Measurements from ENCODE around the gene METTL26. TPM values are rescaled to one million over a fixed set of nuclear protein-coding genes. Genes with fewer than 3 reads are reported as not detected.

METTL26 gene
- total RNA-seq = 100 to 1,000 TPM in 3 of 4 donors, 10 to 100 TPM in 1; 75.7 to 155 (median 111) TPM

DNA sequence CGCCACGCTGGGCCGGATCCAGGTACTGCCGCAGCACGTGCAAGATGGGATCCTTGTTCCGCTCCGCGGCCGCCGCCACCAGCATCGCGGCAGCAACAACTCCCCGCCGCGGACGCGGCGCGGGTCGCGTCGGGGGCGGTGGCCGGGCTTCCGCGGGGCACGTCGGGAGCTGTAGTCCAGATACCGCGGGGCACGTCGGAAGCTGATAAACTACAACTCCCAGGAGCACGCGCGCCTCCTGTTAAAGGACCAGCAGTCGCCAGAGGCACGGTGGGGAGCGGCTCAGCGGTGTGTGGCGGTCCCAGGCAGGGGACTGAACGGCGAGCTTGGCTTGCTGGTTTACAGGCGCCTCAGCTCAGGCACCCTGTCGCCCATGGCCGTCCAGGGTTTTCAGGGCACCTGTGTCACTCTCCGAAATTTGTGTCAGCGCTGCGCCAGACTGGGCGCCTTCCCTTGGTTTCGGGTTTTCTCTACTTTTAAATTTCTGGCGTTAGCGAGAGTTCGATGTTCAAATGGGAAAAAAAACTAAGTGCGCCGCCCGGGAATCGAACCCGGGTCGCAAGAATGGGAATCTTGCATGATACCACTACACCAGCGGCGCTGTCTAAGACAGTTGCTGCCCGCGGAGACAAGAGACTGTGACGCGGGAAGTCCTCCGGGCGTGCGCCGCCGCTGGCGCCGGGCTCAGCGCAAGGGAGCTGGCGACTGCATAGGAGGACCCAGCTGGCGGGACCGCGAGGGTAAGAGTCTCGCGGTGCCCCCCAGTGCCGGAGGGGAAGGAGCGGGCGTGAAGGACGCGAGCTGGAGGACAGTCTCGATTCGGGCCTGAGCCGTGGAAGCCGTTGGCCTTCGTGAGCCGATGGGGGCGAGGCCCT is at the start of gene METTL26:
Gene METTL26 (minus strand): TSS at position 100 of the 875 bp plus-strand sequence. CDS start 15 bp downstream, at position 85.
- ATAC-seq (ENCODE audit: low FRiP score) (peak; percentile 77), DNase-seq (ENCODE audit: low spot score) (peak; percentile 95)
- TF ChIP-seq, protein P1, sequence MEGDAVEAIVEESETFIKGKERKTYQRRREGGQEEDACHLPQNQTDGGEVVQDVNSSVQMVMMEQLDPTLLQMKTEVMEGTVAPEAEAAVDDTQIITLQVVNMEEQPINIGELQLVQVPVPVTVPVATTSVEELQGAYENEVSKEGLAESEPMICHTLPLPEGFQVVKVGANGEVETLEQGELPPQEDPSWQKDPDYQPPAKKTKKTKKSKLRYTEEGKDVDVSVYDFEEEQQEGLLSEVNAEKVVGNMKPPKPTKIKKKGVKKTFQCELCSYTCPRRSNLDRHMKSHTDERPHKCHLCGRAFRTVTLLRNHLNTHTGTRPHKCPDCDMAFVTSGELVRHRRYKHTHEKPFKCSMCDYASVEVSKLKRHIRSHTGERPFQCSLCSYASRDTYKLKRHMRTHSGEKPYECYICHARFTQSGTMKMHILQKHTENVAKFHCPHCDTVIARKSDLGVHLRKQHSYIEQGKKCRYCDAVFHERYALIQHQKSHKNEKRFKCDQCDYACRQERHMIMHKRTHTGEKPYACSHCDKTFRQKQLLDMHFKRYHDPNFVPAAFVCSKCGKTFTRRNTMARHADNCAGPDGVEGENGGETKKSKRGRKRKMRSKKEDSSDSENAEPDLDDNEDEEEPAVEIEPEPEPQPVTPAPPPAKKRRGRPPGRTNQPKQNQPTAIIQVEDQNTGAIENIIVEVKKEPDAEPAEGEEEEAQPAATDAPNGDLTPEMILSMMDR (IDR thresholded peaks at IDR 0.05) = no peak

DNA sequence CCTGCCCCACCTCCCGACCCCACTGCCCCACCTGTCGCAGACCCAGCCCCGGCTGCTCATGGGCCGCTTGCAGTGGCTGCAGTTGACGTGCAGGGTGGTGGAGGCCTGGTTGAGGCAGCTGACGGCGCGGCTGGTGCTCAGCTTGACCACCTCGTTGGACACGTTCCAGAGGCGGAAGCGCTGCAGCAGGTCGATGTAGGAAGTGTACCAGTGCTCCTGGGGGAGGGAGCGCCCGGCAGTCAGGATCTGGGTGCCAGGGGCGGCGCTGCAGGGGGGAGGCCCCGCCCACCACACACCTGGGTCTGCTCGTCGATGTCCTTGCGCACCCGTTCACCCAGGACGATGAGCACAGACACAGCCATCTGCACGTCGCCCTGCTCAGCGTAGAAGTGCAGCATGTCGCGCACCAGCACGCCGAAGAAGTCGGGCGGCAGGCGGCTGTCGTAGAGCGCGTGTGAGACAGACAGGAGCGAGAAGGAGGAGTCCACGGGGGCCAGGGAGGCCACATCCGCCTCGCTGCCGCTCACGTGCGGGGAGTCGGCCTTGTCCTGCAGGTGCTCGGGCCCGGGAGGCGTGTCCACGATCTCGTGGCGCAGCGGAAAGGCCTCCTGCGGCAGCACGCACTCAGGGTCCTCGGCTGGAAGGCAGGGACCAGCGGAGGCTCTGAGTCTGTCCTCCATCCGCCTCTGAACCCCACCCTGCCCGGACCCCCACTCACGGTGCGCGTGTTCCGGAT is 49.0 kb upstream of the METTL26 start:
- TF ChIP-seq, protein P1 (IDR thresholded peaks at IDR 0.05) = no peak
- ATAC-seq (ENCODE audit: low FRiP score) (no peak), DNase-seq (ENCODE audit: low spot score) (no peak)

DNA sequence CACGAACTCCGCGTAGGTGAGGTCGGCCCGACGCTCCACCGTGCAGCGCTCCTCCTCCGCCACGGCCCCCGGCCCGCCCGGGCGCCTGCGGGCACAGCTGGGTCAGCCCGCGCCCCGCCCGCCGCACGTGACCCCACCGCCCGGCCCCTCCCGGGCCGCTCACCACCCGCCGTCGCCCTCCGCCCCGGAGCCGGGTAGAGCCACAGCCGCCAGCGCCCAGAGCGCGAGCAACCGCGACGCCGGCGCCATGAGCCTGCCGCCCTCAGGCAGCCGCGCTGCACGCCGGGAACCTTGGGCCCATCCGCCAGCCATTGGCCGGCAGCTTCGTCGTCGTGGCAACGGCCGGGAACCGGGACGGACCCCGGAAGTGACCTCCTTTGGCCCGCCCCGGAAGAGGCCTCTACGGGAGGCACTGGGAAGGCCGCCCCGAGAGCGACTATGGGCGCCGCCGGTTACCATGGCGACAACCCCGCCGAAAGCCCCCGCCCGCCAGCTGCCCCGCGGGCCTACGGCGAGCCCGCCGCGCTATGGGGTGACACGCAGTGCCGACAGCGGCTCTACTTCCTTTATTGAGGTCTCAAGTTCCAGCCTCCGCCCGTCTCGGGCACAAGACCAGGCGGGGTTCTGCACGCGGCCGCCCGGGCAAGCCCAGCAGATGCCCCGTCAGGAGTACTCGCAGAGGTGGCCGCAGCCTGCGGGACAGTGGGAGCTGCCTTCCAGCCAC is 48.1 kb upstream of the METTL26 start, which contains the start of gene JMJD8:
Gene JMJD8 (minus strand): TSS at position 264 of the 724 bp plus-strand sequence. CDS start 15 bp downstream, at position 249.
- DNase-seq (ENCODE audit: low spot score) (peak; percentile 76), ATAC-seq (ENCODE audit: low FRiP score) (peak; percentile 67)
- TF ChIP-seq, protein P1 (IDR thresholded peaks at IDR 0.05) = no peak

DNA sequence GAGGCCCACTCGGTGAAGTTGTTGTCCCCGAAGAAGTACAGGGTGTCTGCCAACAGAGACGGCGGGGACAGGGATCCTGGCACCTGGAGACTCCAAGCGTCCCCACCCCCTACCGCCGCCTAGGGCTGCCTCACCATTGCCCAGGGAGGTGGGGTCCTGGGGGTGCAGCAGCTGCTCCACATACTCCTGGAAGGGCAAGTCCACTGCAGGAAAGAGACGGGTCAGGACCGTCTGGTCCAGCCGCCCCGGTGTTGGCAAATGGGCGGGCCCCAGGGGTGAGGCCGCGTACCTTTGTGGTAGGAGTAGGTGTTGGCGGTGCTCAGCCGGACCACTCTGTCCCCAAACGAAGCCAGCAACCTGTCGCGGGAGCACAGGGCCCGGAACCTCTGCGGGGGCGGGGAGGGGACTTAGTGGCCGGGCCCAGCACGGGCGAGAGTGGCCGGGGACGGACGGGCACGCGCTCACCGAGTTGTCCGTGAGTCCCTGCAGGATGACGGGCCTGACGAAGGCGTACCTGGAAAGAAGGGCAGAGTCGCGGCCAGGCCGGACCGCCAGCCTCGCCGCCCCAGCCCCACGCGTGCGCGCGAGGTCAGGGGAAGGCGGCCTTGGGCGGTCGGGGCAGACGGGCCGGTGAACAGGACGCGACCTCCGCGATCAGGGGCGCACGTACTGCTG is 47.4 kb upstream of the METTL26 start:
- no peak for ATAC-seq (ENCODE audit: low FRiP score)

DNA sequence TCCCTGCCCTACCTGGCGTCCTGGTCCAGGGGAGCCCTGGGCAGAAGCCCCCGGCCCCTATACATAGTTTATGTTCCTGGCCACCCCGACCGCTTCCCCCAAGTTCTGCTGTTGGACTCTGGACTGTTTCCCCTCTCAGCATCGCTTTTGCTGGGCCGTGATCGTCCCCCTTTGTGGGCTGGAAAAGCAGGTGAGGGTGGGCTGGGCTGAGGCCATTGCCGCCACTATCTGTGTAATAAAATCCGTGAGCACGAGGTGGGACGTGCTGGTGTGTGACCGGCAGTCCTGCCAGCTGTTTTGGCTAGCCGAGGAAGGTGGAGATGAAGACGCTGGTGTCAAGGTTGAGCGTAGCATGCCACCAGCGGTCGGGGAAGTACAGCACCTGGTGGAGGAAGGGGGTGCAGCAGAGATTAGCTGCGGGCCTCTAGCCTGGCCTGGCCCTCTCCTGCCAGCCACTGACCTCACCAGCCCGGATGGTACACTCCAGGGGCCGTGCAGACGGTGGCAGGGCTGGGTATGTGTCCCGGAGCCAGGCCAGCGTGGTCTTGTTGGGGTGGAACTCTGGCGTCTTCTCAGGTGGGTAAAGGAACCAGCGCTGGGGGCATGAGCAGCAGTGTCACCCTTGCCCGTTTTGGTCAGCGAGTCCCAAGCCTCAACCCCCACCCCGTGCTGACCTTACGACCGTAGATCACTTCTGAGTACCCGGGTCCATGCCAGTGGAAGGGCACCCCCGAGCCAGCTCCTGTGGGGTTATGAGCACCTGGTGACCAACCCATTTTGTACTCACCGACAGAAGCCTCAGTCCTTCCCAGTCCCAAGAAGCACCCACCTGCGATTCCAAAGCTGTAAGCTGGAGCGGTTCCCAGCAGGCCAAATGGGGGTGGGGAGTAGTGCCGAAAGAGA is 46.6 kb upstream of the METTL26 start:
- TF ChIP-seq, protein P1 (IDR thresholded peaks at IDR 0.05) = no peak
- DNase-seq (ENCODE audit: low spot score) (no peak), ATAC-seq (ENCODE audit: low FRiP score) (no peak)

More for the DNA sequence above, 47.4 kb upstream of the METTL26 start:
- TF ChIP-seq, protein P1 (IDR thresholded peaks at IDR 0.05) = no peak
- no peak for DNase-seq (ENCODE audit: low spot score)

Data from omental fat pad (tissue), 4 donors.